ENCODE data around the gene CEP20.
"Not testable (repeated sequence)": the region's sequence is repeated elsewhere in the genome, so short reads cannot be mapped to it uniquely, and the experiment has no call there.

CEP20 gene

GRCh38 chr16:15888072-15888976 lies at the start of gene CEP20:
CEP20 (minus strand) TSS chr16:15888603; CDS start chr16:15888585, 18 bp downstream.
- peak; percentile 100 for DNase-seq

GRCh38 chr16:15936809-15937208 lies 48.4 kb upstream of the CEP20 start:
- DNase-seq, result not testable (repeated sequence)

- DNase-seq, result no peak
These were observed 46.6 kb upstream of the CEP20 start for GRCh38 chr16:15934991-15935390.

GRCh38 chr16:15933781-15934180 lies 45.4 kb upstream of the CEP20 start:
- no peak for DNase-seq

- DNase-seq, result no peak
These were observed 44.5 kb upstream of the CEP20 start for GRCh38 chr16:15932939-15933338.

- no peak for DNase-seq
These were observed 40.1 kb upstream of the CEP20 start for GRCh38 chr16:15928261-15929104.

GRCh38 chr16:15925631-15926030 lies 37.2 kb upstream of the CEP20 start:
- no peak for DNase-seq

GRCh38 chr16:15924996-15925395 lies 36.6 kb upstream of the CEP20 start:
- DNase-seq, result no peak

GRCh38 chr16:15919331-15919730 lies 30.9 kb upstream of the CEP20 start:
- no peak for DNase-seq

GRCh38 chr16:15918314-15918713 lies 29.9 kb upstream of the CEP20 start:
- not testable (repeated sequence) for DNase-seq

GRCh38 chr16:15916323-15916722 lies 27.9 kb upstream of the CEP20 start:
- DNase-seq, result no peak

- no peak for DNase-seq
These were observed 27.2 kb upstream of the CEP20 start for GRCh38 chr16:15915555-15916081.

- DNase-seq, result no peak
These were observed 24.8 kb upstream of the CEP20 start for GRCh38 chr16:15913046-15913698.

GRCh38 chr16:15911198-15911597 lies 22.8 kb upstream of the CEP20 start:
- DNase-seq, result no peak

- DNase-seq, result peak; percentile 25
These were observed 19.6 kb upstream of the CEP20 start for GRCh38 chr16:15907863-15908478.

GRCh38 chr16:15906439-15906838 lies 18.0 kb upstream of the CEP20 start:
- no peak for DNase-seq

- no peak for DNase-seq
These were observed 15.6 kb upstream of the CEP20 start for GRCh38 chr16:15903960-15904359.

GRCh38 chr16:15900901-15901500 lies 12.6 kb upstream of the CEP20 start:
- DNase-seq, result no peak

GRCh38 chr16:15900357-15900756 lies 12.0 kb upstream of the CEP20 start:
- no peak for DNase-seq

GRCh38 chr16:15899538-15900100 lies 11.2 kb upstream of the CEP20 start:
- DNase-seq, result peak; percentile 39

- no peak for DNase-seq
These were observed 10.3 kb upstream of the CEP20 start for GRCh38 chr16:15898654-15899053.

GRCh38 chr16:15897834-15898254 lies 9.4 kb upstream of the CEP20 start:
- DNase-seq, result peak; percentile 48
